ENCODE data around the gene SLC25A34.

DNA sequence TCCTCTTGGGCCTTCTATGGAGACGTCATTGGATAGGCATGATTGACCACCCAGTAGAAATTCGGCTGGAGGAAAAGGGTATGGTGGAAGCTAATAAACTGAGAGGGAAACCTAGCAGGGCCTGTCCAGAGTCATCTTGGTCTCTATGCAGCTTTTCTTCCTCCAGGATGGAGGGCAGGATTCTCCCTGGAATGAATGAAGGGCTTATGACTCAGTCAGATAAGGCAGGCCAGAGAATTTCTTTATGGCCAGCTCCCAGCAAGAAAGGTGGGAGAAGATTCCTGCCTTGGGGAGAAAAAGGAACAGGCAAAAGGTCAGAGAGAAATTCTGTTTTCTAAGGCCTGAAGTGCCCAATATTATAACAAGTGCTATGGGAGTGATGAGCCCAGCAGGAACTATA, 39.6 kb downstream of the SLC25A34 start:
- TF ChIP-seq, protein P1, sequence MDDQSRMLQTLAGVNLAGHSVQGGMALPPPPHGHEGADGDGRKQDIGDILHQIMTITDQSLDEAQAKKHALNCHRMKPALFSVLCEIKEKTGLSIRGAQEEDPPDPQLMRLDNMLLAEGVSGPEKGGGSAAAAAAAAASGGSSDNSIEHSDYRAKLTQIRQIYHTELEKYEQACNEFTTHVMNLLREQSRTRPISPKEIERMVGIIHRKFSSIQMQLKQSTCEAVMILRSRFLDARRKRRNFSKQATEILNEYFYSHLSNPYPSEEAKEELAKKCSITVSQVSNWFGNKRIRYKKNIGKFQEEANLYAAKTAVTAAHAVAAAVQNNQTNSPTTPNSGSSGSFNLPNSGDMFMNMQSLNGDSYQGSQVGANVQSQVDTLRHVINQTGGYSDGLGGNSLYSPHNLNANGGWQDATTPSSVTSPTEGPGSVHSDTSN (IDR thresholded peaks at IDR 0.05) = no peak
- no peak for TF ChIP-seq GABPA (IDR thresholded peaks at IDR 0.05; ENCODE audit: low read depth)
- TF ChIP-seq CTCF (IDR thresholded peaks at IDR 0.05) = no peak
- no peak for TF ChIP-seq EP300 (IDR thresholded peaks at IDR 0.05; ENCODE audit: borderline replicate concordance in 1 of 2, low read depth in 1 of 2, low read length in 1 of 2)
- TF ChIP-seq RFX5 (IDR thresholded peaks at IDR 0.05; ENCODE audit: low read length) = no peak
- TF ChIP-seq RAD21 (IDR thresholded peaks at IDR 0.05; ENCODE audit: low read length) = no peak
- TF ChIP-seq YY1 (IDR thresholded peaks at IDR 0.05; ENCODE audit: low read depth) = no peak
- TF ChIP-seq REST (IDR thresholded peaks at IDR 0.05; ENCODE audit: low read depth, low read length) = no peak

Measured in SK-N-SH (cell line).